A549 (cell line): ENCODE measurements around the gene BTAF1.

Source experiments
- CEBPB ChIP-seq, 2 experiments: fragments of >200 bp in 1 of 2; sonication (Bioruptor Twin) in 1 of 2; formaldehyde crosslinking in 1 of 2; IDR thresholded peaks; 2 replicates each; pipeline ENCODE4 v1.6.1; 2012 to 2016
- HDAC2 ChIP-seq: fragments of 200-600 bp; sonication (generic); IDR thresholded peaks from 2 replicates; pipeline ENCODE4 v1.6.1; 2016
- HOXA7 ChIP-seq: fragments of 250-450 bp; sonication (Bioruptor Pico); IDR thresholded peaks from 2 replicates; pipeline ENCODE4 v1.5.0; 2020; ENCODE audit warnings: mild to moderate bottlenecking, moderate library complexity
- POLR2A ChIP-seq: IDR thresholded peaks from 2 replicates; pipeline ENCODE4 v1.6.1; 2012; ENCODE audit warnings: mild to moderate bottlenecking, low read length
- RARB ChIP-seq: fragments of 250-450 bp; sonication (Bioruptor Pico); IDR thresholded peaks from 2 replicates; pipeline ENCODE4 v1.8.0; 2021; ENCODE audit warnings: mild to moderate bottlenecking, moderate library complexity
- RCOR1 ChIP-seq: fragments of 150-350 bp; IDR thresholded peaks from 2 replicates; pipeline ENCODE4 v1.6.1; 2014; ENCODE audit warnings: antibody characterized with exemption, low read length, low read depth
- RFX5 ChIP-seq: fragments of 450-650 bp; IDR thresholded peaks from 2 replicates; pipeline ENCODE4 v1.7.1; 2014; ENCODE audit warnings: antibody characterized with exemption, mild to moderate bottlenecking, moderate library complexity
- RNF2 ChIP-seq: fragments of 200-600 bp; sonication (generic); IDR thresholded peaks from 2 replicates; pipeline ENCODE4 v1.6.1; 2016; ENCODE audit warnings: low read depth, mild to moderate bottlenecking, antibody characterized with exemption, moderate library complexity, borderline replicate concordance
- TF ChIP-seq, protein P1 (sequence below): fragments of >200 bp; sonication (Bioruptor Twin); formaldehyde crosslinking; IDR thresholded peaks from 3 replicates; pipeline ENCODE4 v1.5.1; 2016

DNA sequence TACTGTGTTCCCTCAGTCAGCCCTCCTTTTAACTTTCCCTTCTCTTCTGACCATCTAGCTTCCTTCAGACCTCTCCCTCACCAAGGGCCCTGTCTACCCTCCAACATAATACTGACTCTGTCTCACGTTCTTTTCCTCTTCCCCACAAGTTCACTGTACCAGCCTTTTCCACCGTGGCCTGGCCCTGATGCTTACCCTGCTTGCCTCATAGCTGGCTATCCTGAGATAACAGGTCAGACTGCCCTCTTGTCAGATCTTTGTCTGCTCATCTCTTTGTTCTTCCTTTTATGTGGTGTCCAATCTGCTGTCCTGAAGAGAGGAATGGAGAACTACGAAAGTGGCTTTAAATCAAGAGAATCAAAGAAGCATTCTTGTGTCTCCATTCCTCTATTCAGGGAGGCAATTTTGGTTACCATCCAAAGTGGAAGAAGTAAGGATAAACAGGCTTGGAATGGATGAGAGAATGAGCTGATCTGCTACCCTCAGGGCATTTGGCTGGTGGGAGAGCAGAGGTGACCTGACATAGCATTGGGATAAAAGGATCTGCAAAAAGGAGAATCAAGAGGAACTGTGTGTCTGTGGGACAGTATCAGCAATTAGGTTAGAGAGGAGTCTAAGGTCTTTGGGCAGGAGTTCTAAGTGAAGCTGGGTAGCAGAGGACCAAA, 8.1 kb downstream of the BTAF1 start:
- TF ChIP-seq, protein P1, sequence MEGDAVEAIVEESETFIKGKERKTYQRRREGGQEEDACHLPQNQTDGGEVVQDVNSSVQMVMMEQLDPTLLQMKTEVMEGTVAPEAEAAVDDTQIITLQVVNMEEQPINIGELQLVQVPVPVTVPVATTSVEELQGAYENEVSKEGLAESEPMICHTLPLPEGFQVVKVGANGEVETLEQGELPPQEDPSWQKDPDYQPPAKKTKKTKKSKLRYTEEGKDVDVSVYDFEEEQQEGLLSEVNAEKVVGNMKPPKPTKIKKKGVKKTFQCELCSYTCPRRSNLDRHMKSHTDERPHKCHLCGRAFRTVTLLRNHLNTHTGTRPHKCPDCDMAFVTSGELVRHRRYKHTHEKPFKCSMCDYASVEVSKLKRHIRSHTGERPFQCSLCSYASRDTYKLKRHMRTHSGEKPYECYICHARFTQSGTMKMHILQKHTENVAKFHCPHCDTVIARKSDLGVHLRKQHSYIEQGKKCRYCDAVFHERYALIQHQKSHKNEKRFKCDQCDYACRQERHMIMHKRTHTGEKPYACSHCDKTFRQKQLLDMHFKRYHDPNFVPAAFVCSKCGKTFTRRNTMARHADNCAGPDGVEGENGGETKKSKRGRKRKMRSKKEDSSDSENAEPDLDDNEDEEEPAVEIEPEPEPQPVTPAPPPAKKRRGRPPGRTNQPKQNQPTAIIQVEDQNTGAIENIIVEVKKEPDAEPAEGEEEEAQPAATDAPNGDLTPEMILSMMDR = no peak
- TF ChIP-seq POLR2A (no peak), RARB (CRISPR knock-in tag) (no peak), RCOR1 (no peak), CEBPB (IDR thresholded peaks at IDR 0.05) (no peak), RNF2 (no peak), HOXA7 (CRISPR knock-in tag) (no peak), RFX5 (no peak), HDAC2 (no peak)
